ENCODE measurements around the gene DGKA.

Gene DGKA

GRCh38 chr12:55912908-55913307 lies 18.1 kb upstream of the DGKA start:
- POLR2A ChIA-PET, result no interaction called here
- H3K27ac ChIP-seq (ENCODE audit: extremely low read depth, low read depth, low read length), result no peak overlapping the region
- CTCF ChIA-PET, result interaction anchor here (0.6 to 1.1 kb wide), 3 partner anchors 14 to 128 kb away, joined by 3 to 4 read pairs (median 3); no protein-coding TSS in a partner anchor

DNA sequence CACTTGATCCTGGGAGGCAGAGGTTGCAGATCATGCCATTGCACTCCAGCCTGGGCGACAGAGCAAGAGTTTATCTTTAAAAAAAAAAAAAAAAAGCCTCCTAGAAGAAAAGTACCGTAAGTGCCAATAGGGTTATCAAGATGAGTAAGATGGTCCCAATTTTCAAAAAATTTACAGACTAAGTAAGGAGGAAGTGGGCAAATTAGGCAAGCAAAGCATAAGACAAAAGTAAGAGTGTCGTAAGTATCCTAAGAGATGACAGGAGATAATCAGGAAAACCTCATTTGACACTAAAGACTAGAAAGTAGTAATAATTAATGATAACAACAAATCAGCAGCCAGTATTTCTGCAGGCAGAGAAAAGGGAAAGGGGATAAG lies 15.5 kb upstream of the DGKA start:
- ChIA-PET CTCF (interaction anchor here (3.4 kb wide), 1 partner anchor 11 kb away, joined by 27 read pairs; no protein-coding TSS in a partner anchor), POLR2A (no interaction called here)
- Histone ChIP-seq H3K9me3 (ENCODE audit: control insufficient read depth, insufficient read depth, low read depth, low read length) (no peaks in the 10 kb centered on the region), H3K4me1 (ENCODE audit: control insufficient read depth, insufficient read depth, low read length) (no peaks in the 10 kb centered on the region), H3K36me3 (ENCODE audit: control insufficient read depth in 2 of 2, insufficient read depth in 1 of 2, low read length in 2 of 2) (peaks cover 9 to 18% of the 10 kb centered on the region in 2 experiments; a peak in 2 of 3 replicates), H3K27ac (ENCODE audit: extremely low read depth, low read depth, low read length) (no peak overlapping the region), H3K4me3 (ENCODE audit: low read depth, low read length) (no peak overlapping the region)
- TF ChIP-seq, protein P1, sequence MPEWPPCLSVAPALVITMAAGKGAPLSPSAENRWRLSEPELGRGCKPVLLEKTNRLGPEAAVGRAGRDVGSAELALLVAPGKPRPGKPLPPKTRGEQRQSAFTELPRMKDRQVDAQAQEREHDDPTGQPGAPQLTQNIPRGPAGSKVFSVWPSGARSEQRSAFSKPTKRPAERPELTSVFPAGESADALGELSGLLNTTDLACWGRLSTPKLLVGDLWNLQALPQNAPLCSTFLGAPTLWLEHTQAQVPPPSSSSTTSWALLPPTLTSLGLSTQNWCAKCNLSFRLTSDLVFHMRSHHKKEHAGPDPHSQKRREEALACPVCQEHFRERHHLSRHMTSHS (tag by site-specific recombination; IDR thresholded peaks at IDR 0.05), result no peak
- TF ChIP-seq ZNF621 (tag by site-specific recombination; IDR thresholded peaks at IDR 0.05), result no peak
- no peak for TF ChIP-seq ZBTB7A (tag by site-specific recombination; IDR thresholded peaks at IDR 0.05; ENCODE audit: low read depth)
- no peak for TF ChIP-seq WT1 (tag by site-specific recombination; IDR thresholded peaks at IDR 0.05)
- TF ChIP-seq CTCF (tag by site-specific recombination; IDR thresholded peaks at IDR 0.05), result no peak
- no peak for TF ChIP-seq ZNF398 (tag by site-specific recombination; IDR thresholded peaks at IDR 0.05)
- no peak for TF ChIP-seq ZNF548 (tag by site-specific recombination; IDR thresholded peaks at IDR 0.05)
- TF ChIP-seq ZNF623 (tag by site-specific recombination; IDR thresholded peaks at IDR 0.05), result no peak
- TF ChIP-seq TRIM28 (IDR thresholded peaks at IDR 0.05; ENCODE audit: borderline replicate concordance, low read length), result no peak
- TF ChIP-seq, protein P2, sequence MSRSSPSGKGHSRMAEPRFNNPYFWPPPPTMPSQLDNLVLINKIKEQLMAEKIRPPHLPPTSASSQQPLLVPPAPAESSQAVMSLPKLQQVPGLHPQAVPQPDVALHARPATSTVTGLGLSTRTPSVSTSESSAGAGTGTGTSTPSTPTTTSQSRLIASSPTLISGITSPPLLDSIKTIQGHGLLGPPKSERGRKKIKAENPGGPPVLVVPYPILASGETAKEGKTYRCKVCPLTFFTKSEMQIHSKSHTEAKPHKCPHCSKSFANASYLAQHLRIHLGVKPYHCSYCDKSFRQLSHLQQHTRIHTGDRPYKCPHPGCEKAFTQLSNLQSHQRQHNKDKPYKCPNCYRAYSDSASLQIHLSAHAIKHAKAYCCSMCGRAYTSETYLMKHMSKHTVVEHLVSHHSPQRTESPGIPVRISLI (tag by site-specific recombination; IDR thresholded peaks at IDR 0.05), result no peak
- TF ChIP-seq FEZF1 (tag by site-specific recombination; IDR thresholded peaks at IDR 0.05), result no peak
- TF ChIP-seq OVOL3 (tag by site-specific recombination; IDR thresholded peaks at IDR 0.05), result no peak
- TF ChIP-seq, protein P3, sequence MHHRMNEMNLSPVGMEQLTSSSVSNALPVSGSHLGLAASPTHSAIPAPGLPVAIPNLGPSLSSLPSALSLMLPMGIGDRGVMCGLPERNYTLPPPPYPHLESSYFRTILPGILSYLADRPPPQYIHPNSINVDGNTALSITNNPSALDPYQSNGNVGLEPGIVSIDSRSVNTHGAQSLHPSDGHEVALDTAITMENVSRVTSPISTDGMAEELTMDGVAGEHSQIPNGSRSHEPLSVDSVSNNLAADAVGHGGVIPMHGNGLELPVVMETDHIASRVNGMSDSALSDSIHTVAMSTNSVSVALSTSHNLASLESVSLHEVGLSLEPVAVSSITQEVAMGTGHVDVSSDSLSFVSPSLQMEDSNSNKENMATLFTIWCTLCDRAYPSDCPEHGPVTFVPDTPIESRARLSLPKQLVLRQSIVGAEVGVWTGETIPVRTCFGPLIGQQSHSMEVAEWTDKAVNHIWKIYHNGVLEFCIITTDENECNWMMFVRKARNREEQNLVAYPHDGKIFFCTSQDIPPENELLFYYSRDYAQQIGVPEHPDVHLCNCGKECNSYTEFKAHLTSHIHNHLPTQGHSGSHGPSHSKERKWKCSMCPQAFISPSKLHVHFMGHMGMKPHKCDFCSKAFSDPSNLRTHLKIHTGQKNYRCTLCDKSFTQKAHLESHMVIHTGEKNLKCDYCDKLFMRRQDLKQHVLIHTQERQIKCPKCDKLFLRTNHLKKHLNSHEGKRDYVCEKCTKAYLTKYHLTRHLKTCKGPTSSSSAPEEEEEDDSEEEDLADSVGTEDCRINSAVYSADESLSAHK (tag by site-specific recombination; IDR thresholded peaks at IDR 0.05), result no peak

More at GRCh38 chr12:55912908-55913307, 18.1 kb upstream of the DGKA start:
- Histone ChIP-seq H3K36me3 (ENCODE audit: control insufficient read depth in 2 of 2, insufficient read depth in 1 of 2, low read length in 2 of 2) (peaks cover 7 to 18% of the 10 kb centered on the region in 2 experiments; a peak in 2 of 3 replicates), H3K9me3 (ENCODE audit: control insufficient read depth, insufficient read depth, low read depth, low read length) (no peaks in the 10 kb centered on the region), H3K4me3 (ENCODE audit: low read depth, low read length) (no peak overlapping the region), H3K4me1 (ENCODE audit: control insufficient read depth, insufficient read depth, low read length) (no peaks in the 10 kb centered on the region)
- TF ChIP-seq, protein P4, sequence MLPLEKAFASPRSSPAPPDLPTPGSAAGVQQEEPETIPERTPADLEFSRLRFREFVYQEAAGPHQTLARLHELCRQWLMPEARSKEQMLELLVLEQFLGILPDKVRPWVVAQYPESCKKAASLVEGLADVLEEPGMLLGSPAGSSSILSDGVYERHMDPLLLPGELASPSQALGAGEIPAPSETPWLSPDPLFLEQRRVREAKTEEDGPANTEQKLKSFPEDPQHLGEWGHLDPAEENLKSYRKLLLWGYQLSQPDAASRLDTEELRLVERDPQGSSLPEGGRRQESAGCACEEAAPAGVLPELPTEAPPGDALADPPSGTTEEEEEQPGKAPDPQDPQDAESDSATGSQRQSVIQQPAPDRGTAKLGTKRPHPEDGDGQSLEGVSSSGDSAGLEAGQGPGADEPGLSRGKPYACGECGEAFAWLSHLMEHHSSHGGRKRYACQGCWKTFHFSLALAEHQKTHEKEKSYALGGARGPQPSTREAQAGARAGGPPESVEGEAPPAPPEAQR (tag by site-specific recombination; IDR thresholded peaks at IDR 0.05), result no peak
- TF ChIP-seq ZNF747 (tag by site-specific recombination; IDR thresholded peaks at IDR 0.05) (no peak), MZF1 (tag by site-specific recombination; IDR thresholded peaks at IDR 0.05; ENCODE audit: borderline replicate concordance) (no peak), ZIC2 (tag by site-specific recombination; IDR thresholded peaks at IDR 0.05) (no peak), ATF2 (tag by site-specific recombination; IDR thresholded peaks at IDR 0.05; ENCODE audit: low read depth) (no peak), ZNF292 (tag by site-specific recombination; IDR thresholded peaks at IDR 0.05; ENCODE audit: borderline replicate concordance, low read depth) (no peak), OSR2 (tag by site-specific recombination; IDR thresholded peaks at IDR 0.05) (no peak), ZNF354C (tag by site-specific recombination; IDR thresholded peaks at IDR 0.05; ENCODE audit: borderline replicate concordance, low read depth) (no peak), ZNF76 (tag by site-specific recombination; IDR thresholded peaks at IDR 0.05; ENCODE audit: borderline replicate concordance, low read depth) (no peak), ZNF2 (tag by site-specific recombination; IDR thresholded peaks at IDR 0.05) (no peak), ZNF560 (tag by site-specific recombination; IDR thresholded peaks at IDR 0.05; ENCODE audit: borderline replicate concordance) (no peak), BCL11A (tag by site-specific recombination; IDR thresholded peaks at IDR 0.05; ENCODE audit: low read depth) (no peak)
- TF ChIP-seq, protein P5, sequence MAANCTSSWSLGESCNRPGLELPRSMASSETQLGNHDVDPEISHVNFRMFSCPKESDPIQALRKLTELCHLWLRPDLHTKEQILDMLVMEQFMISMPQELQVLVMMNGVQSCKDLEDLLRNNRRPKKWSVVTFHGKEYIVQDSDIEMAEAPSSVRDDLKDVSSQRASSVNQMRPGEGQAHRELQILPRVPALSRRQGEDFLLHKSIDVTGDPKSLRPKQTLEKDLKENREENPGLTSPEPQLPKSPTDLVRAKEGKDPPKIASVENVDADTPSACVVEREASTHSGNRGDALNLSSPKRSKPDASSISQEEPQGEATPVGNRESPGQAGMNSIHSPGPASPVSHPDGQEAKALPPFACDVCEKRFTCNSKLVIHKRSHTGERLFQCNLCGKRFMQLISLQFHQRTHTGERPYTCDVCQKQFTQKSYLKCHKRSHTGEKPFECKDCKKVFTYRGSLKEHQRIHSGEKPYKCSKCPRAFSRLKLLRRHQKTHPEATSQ (tag by site-specific recombination; IDR thresholded peaks at IDR 0.05), result no peak
